RPMI8226 (cell line): ENCODE measurements around the gene RNASEH1.

Experiments used
- DNase-seq: peaks from one replicate; pipeline ENCODE4 v3.0.0-alpha.2; 2015

RNASEH1 gene

GRCh38 chr2:3558205-3559014 lies at the start of gene RNASEH1:
Gene RNASEH1, minus strand, starts transcription at chr2:3558333. Its CDS starts 73 bp downstream, at chr2:3558260.
- DNase-seq: peak; percentile 99

- no peak for DNase-seq
These were observed 48.5 kb upstream of the RNASEH1 start for GRCh38 chr2:3606370-3607201.

- DNase-seq: no peak
These were observed 47.9 kb upstream of the RNASEH1 start for GRCh38 chr2:3606028-3606369.

GRCh38 chr2:3604991-3605961 lies 47.1 kb upstream of the RNASEH1 start:
- DNase-seq: peak; percentile 21

- DNase-seq: no peak
These were observed 46.2 kb upstream of the RNASEH1 start for GRCh38 chr2:3604207-3604877.

GRCh38 chr2:3603536-3604206 lies 45.5 kb upstream of the RNASEH1 start:
- DNase-seq: no peak

- no peak for DNase-seq
These were observed 44.6 kb upstream of the RNASEH1 start for GRCh38 chr2:3602553-3603339.

GRCh38 chr2:3601561-3602271 lies 43.6 kb upstream of the RNASEH1 start:
- DNase-seq: no peak

- DNase-seq: no peak
These were observed 42.2 kb upstream of the RNASEH1 start for GRCh38 chr2:3600256-3600855.

- no peak for DNase-seq
These were observed 41.0 kb upstream of the RNASEH1 start for GRCh38 chr2:3598912-3599854.

GRCh38 chr2:3598197-3598910 lies 40.2 kb upstream of the RNASEH1 start:
- no peak for DNase-seq

- DNase-seq: no peak
These were observed 39.4 kb upstream of the RNASEH1 start for GRCh38 chr2:3597567-3597966.

GRCh38 chr2:3596901-3597417 lies 38.8 kb upstream of the RNASEH1 start:
- no peak for DNase-seq

GRCh38 chr2:3595985-3596384 lies 37.9 kb upstream of the RNASEH1 start:
- no peak for DNase-seq

GRCh38 chr2:3595404-3595803 lies 37.3 kb upstream of the RNASEH1 start:
- DNase-seq: no peak

- DNase-seq: no peak
These were observed 36.6 kb upstream of the RNASEH1 start, which contains the start of gene COLEC11 for GRCh38 chr2:3594493-3595281. Gene COLEC11, plus strand, starts transcription at chr2:3595112. Its CDS starts 9,229 bp downstream, at chr2:3604341.

GRCh38 chr2:3589086-3589485 lies 31.0 kb upstream of the RNASEH1 start:
- no peak for DNase-seq
